ENCODE results near the gene LPP. TPM values are rescaled to one million over a fixed set of nuclear protein-coding genes. Genes with fewer than 3 reads are reported as not detected.

LPP gene
- total and polyA plus RNA-seq, 2 donors from 2014 or later: 6.7 to 233 TPM

DNA sequence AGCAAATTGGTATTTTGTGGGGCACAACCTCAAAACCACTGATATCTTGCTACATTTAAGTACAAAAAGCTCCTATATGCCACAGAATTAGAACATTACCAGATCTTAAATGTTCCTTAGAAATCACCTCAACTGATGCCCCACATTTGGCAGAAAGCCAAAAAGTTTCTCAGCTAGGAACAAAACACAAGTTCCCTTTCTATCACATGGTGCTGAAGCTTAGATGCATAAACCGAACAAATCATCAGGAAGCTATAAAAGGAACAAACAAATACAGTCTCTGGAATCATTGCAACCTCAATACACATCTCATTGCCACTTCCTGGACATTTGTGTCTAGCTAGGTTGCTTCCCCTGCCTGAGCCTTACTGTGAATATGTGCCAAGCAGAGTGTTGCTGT lies 492.6 kb downstream of the LPP start:
- H3K36me3 ChIP-seq (ENCODE audit: control insufficient read depth in 2 of 3, insufficient read depth in 3 of 3, low read length in 3 of 3): no peaks in the 10 kb centered on the region
- no peaks in the 10 kb centered on the region for H3K27me3 ChIP-seq (ENCODE audit: control insufficient read depth, insufficient read depth, low read length)
- no peak overlapping the region for H3K27ac ChIP-seq (ENCODE audit: low read depth in 2 of 2, low read length in 2 of 2)
- H3K9me3 ChIP-seq (ENCODE audit: control insufficient read depth in 2 of 3, insufficient read depth in 1 of 3, low read length in 3 of 3): no peaks in the 10 kb centered on the region
- H3K4me3 ChIP-seq (ENCODE audit: low read length in 3 of 3): no peak overlapping the region
- FAIRE-seq (no peak), DNase-seq (peak in 2 of 5 donors; percentile 12 to 40)
- H3K4me1 ChIP-seq (ENCODE audit: control insufficient read depth in 2 of 3, insufficient read depth in 2 of 3, low read depth in 1 of 3, low read length in 3 of 3): peaks cover 0 to 3% (median 0%) of the 10 kb centered on the region in 3 donors
- TF ChIP-seq CTCF (IDR thresholded peaks at IDR 0.05; ENCODE audit: borderline replicate concordance, extremely low read depth, insufficient read depth): no peak
- no peak overlapping the region for H3K9ac ChIP-seq (ENCODE audit: low read length in 3 of 3)
- intact Hi-C loops (cut with DNase I): no loop called here

DNA sequence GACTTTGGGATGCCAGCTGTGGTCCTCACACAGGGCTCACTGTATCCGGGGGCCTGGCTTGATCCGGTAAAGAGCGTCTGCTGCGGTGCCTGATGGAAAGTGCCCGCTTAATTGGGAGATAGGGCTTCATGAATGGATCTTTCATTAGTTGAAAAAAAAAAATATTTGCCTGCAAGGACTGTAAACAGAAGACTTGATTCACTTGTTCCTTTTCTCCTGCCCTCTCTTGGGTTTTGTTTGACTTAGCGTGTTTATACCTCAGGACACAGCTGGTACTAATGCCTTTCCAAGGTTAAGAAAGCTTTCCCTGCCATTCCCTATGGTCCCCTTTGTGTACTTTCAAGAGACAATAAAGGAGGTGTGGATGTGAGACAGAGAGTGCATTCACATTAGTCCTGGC lies 493.3 kb downstream of the LPP start:
- Histone ChIP-seq H3K9me3 (ENCODE audit: control insufficient read depth in 2 of 3, insufficient read depth in 1 of 3, low read length in 3 of 3) (no peaks in the 10 kb centered on the region), H3K9ac (ENCODE audit: low read length in 3 of 3) (no peak overlapping the region), H3K27me3 (ENCODE audit: control insufficient read depth, insufficient read depth, low read length) (no peaks in the 10 kb centered on the region), H3K4me3 (ENCODE audit: low read length in 3 of 3) (no peak overlapping the region), H3K4me1 (ENCODE audit: control insufficient read depth in 2 of 3, insufficient read depth in 2 of 3, low read depth in 1 of 3, low read length in 3 of 3) (peaks cover 0 to 3% (median 0%) of the 10 kb centered on the region in 3 donors), H3K27ac (ENCODE audit: low read depth in 2 of 2, low read length in 2 of 2) (no peak overlapping the region), H3K36me3 (ENCODE audit: control insufficient read depth in 2 of 3, insufficient read depth in 3 of 3, low read length in 3 of 3) (no peaks in the 10 kb centered on the region)
- DNase-seq: no peak
- intact Hi-C loops (cut with DNase I): no loop called here
- no peak for TF ChIP-seq CTCF (IDR thresholded peaks at IDR 0.05; ENCODE audit: borderline replicate concordance, extremely low read depth, insufficient read depth)
- FAIRE-seq: no peak

- Histone ChIP-seq H3K9ac (ENCODE audit: low read length in 3 of 3) (no peak overlapping the region), H3K4me3 (ENCODE audit: low read length in 3 of 3) (no peak overlapping the region), H3K27ac (ENCODE audit: low read depth in 2 of 2, low read length in 2 of 2) (no peak overlapping the region), H3K27me3 (ENCODE audit: control insufficient read depth, insufficient read depth, low read length) (no peaks in the 10 kb centered on the region), H3K4me1 (ENCODE audit: control insufficient read depth in 2 of 3, insufficient read depth in 2 of 3, low read depth in 1 of 3, low read length in 3 of 3) (peaks cover 0 to 3% (median 0%) of the 10 kb centered on the region in 3 donors), H3K36me3 (ENCODE audit: control insufficient read depth in 2 of 3, insufficient read depth in 3 of 3, low read length in 3 of 3) (no peaks in the 10 kb centered on the region), H3K9me3 (ENCODE audit: control insufficient read depth in 2 of 3, insufficient read depth in 1 of 3, low read length in 3 of 3) (no peaks in the 10 kb centered on the region)
- no peak for TF ChIP-seq CTCF (IDR thresholded peaks at IDR 0.05; ENCODE audit: borderline replicate concordance, extremely low read depth, insufficient read depth)
- no peak for FAIRE-seq
- no peak for DNase-seq
- intact Hi-C loops (cut with DNase I): no loop called here
Measured at GRCh38 chr3:188649521-188649920, 495.6 kb downstream of the LPP start.

Measured in kidney (tissue), 14 donors.